PFSK-1 (cell line): ENCODE results near the gene SPEM2.

Experiments
- FOXP2 ChIP-seq: optimal IDR thresholded peaks from 2 replicates; pipeline ENCODE3; 2011; ENCODE audit warnings: borderline replicate concordance, control low read depth, inconsistent platforms; ENCODE audit not compliant: insufficient read depth; ENCODE audit errors: extremely low read length, extremely low read depth
- POLR2AphosphoS5 ChIP-seq: IDR thresholded peaks from 2 replicates; pipeline ENCODE4 v1.6.1; 2012; ENCODE audit warnings: low read depth, mild to moderate bottlenecking, control low read depth, low read length, moderate library complexity
- REST ChIP-seq, 2 experiments: IDR thresholded peaks; 2 replicates each; pipeline versions ENCODE4 v1.6.1 to v1.8.0; 2011 to 2012; ENCODE audit warnings: low read depth in 2 of 2, low read length in 2 of 2, control low read depth in 1 of 2, inconsistent platforms in 1 of 2, mild to moderate bottlenecking in 1 of 2, moderate library complexity in 1 of 2; ENCODE audit not compliant: insufficient read depth in 1 of 2
- SIN3A ChIP-seq: IDR thresholded peaks from 2 replicates; pipeline ENCODE4 v1.6.1; 2012; ENCODE audit warnings: mild to moderate bottlenecking, low read length, moderate library complexity, borderline replicate concordance; ENCODE audit not compliant: insufficient read depth
- TAF1 ChIP-seq: IDR thresholded peaks from 2 replicates; pipeline ENCODE4 v1.6.1; 2012; ENCODE audit warnings: low read length, control low read depth, borderline replicate concordance; ENCODE audit not compliant: insufficient read depth

GRCh38 chr17:7408863-7409262 is 16.6 kb upstream of the SPEM2 start:
- TF ChIP-seq REST (IDR thresholded peaks at IDR 0.05; ENCODE audit: insufficient read depth in 1 of 2, low read depth in 2 of 2, low read length in 2 of 2) (no peak), POLR2AphosphoS5 (no peak), TAF1 (no peak), SIN3A (no peak), FOXP2 (no peak)
